DMS79 (cell line): ENCODE measurements around the gene RCBTB2.

Experiments
- DNase-seq: peaks from one replicate; lab custom pipeline; 2025; lab: John Stamatoyannopoulos, UW

The RCBTB2 gene

GRCh38 chr13:48531416-48532255 lies 1.2 kb downstream of the RCBTB2 start:
- DNase-seq, result no peak

- DNase-seq, result no peak
Measured at GRCh38 chr13:48530833-48531232, 2.0 kb downstream of the RCBTB2 start.

GRCh38 chr13:48528720-48529119 lies 4.2 kb downstream of the RCBTB2 start:
- no peak for DNase-seq

- DNase-seq, result no peak
Measured at GRCh38 chr13:48527955-48528354, 4.9 kb downstream of the RCBTB2 start.

GRCh38 chr13:48526286-48526685 lies 6.6 kb downstream of the RCBTB2 start:
- DNase-seq, result no peak

GRCh38 chr13:48518083-48518482 lies 14.8 kb downstream of the RCBTB2 start:
- DNase-seq, result no peak

GRCh38 chr13:48515732-48516131 lies 17.1 kb downstream of the RCBTB2 start:
- no peak for DNase-seq

- DNase-seq, result no peak
Measured at GRCh38 chr13:48514793-48515192, 18.1 kb downstream of the RCBTB2 start.

GRCh38 chr13:48511621-48512230 lies 21.2 kb downstream of the RCBTB2 start:
- no peak for DNase-seq

- DNase-seq, result no peak
Measured at GRCh38 chr13:48510698-48511097, 22.2 kb downstream of the RCBTB2 start.

- DNase-seq, result no peak
Measured at GRCh38 chr13:48508011-48508410, 24.9 kb downstream of the RCBTB2 start.

- DNase-seq, result no peak
Measured at GRCh38 chr13:48507021-48507420, 25.9 kb downstream of the RCBTB2 start.

- DNase-seq, result no peak
Measured at GRCh38 chr13:48506092-48506701, 26.7 kb downstream of the RCBTB2 start.

- no peak for DNase-seq
Measured at GRCh38 chr13:48505597-48506091, 27.2 kb downstream of the RCBTB2 start.

GRCh38 chr13:48505012-48505411 lies 27.9 kb downstream of the RCBTB2 start:
- no peak for DNase-seq

GRCh38 chr13:48504606-48505005 lies 28.3 kb downstream of the RCBTB2 start:
- no peak for DNase-seq

- no peak for DNase-seq
Measured at GRCh38 chr13:48502601-48503319, 30.1 kb downstream of the RCBTB2 start.

- DNase-seq, result no peak
Measured at GRCh38 chr13:48501705-48502104, 31.2 kb downstream of the RCBTB2 start.

- DNase-seq, result no peak
Measured at GRCh38 chr13:48500652-48501197, 32.2 kb downstream of the RCBTB2 start.

- no peak for DNase-seq
Measured at GRCh38 chr13:48497669-48498068, 35.2 kb downstream of the RCBTB2 start.

GRCh38 chr13:48496271-48497161 lies 36.4 kb downstream of the RCBTB2 start:
- DNase-seq, result no peak
